ENCODE measurements around the gene ATP5PB. TPM values are rescaled to one million over a fixed set of nuclear protein-coding genes. Genes with fewer than 3 reads are reported as not detected.

ATP5PB gene
- total and polyA plus RNA-seq, 4 donors = 143 to 257 (median 223) TPM

DNA sequence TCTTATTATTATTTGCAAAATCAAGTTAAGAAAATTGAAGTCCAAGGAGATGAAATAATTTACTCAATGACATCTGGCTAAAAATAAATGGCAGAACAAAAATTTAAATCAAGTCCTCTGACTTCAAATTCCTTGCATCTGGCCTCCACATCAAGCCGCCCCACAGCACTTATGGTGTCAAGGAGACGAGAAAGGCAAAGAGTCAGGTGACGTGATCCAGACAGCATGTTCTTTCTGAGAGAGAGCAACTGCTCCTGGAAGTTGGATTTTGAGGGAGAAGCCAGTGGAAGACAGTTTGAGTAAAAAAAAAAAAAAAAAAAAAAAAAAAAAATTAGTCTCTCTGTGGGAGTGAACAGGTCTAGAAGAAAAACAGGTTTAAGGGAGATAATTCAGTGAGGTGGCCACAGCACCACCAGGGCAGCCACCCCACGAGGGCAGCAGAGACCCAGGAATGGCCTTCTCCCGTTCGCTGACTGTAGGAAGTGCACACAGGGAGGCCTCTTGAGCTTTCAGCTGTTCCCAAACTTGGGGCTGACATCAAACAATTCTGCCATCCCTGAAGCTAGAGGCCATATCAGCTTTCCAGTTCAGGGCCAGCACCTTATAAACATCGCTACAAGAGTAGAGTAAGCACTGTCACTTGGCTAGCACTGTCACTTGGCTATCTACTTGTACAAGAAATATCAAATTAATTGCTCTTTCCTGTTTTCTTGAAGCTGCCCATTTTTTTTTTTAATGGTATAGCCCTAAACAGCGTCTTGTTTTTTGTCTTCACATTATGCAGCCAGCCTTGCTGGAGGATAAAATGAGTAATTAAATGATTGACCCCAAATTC, 32.3 kb downstream of the ATP5PB start:
- TF ChIP-seq, protein P1, sequence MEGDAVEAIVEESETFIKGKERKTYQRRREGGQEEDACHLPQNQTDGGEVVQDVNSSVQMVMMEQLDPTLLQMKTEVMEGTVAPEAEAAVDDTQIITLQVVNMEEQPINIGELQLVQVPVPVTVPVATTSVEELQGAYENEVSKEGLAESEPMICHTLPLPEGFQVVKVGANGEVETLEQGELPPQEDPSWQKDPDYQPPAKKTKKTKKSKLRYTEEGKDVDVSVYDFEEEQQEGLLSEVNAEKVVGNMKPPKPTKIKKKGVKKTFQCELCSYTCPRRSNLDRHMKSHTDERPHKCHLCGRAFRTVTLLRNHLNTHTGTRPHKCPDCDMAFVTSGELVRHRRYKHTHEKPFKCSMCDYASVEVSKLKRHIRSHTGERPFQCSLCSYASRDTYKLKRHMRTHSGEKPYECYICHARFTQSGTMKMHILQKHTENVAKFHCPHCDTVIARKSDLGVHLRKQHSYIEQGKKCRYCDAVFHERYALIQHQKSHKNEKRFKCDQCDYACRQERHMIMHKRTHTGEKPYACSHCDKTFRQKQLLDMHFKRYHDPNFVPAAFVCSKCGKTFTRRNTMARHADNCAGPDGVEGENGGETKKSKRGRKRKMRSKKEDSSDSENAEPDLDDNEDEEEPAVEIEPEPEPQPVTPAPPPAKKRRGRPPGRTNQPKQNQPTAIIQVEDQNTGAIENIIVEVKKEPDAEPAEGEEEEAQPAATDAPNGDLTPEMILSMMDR (IDR thresholded peaks at IDR 0.05; ENCODE audit: low read depth, low read length, missing input control) = peak; percentile 77
- peak; percentile 92 to 93 for TF ChIP-seq RAD21 (IDR thresholded peaks at IDR 0.05)
- TF ChIP-seq NR2F2 (IDR thresholded peaks at IDR 0.05) = peak; percentile 33
- no peak for TF ChIP-seq SP1 (IDR thresholded peaks at IDR 0.05)
- Histone ChIP-seq H3K27me3 (ENCODE audit: control insufficient read depth in 4 of 4, insufficient read depth in 4 of 4, low read length in 3 of 4) (no peaks in the 10 kb centered on the region), H3K36me3 (ENCODE audit: control insufficient read depth in 4 of 4, insufficient read depth in 3 of 4, low read depth in 1 of 4, low read length in 3 of 4) (peaks cover 0 to 3% (median 1%) of the 10 kb centered on the region in 4 donors), H3K27ac (ENCODE audit: low read depth in 1 of 2, low read length in 2 of 2) (no peak overlapping the region), H3K9me3 (ENCODE audit: control insufficient read depth in 4 of 4, low read length in 3 of 4) (no peaks in the 10 kb centered on the region), H3K4me3 (ENCODE audit: low read depth in 1 of 3, low read length in 3 of 3) (no peak overlapping the region), H3K4me1 (ENCODE audit: control insufficient read depth in 4 of 4, insufficient read depth in 4 of 4, low read length in 3 of 4) (no peaks in the 10 kb centered on the region), H3K9ac (ENCODE audit: low read depth in 1 of 2, low read length in 2 of 2) (no peak overlapping the region)
- peak; percentile 70 for DNase-seq (ENCODE audit: low spot score)
- WGBS = 53% methylated on average over 8 of the region's 8 CpGs

GRCh38 chr1:111483166-111483565, 33.9 kb downstream of the ATP5PB start:
- TF ChIP-seq GABPA (IDR thresholded peaks at IDR 0.05 in 1 of 2, conservative IDR thresholded peaks at IDR 0.05 in 1 of 2) = no peak
- TF ChIP-seq TAF1 (conservative IDR thresholded peaks at IDR 0.05) = no peak
- TF ChIP-seq NR2F2 (IDR thresholded peaks at IDR 0.05) = no peak
- TF ChIP-seq, protein P2, sequence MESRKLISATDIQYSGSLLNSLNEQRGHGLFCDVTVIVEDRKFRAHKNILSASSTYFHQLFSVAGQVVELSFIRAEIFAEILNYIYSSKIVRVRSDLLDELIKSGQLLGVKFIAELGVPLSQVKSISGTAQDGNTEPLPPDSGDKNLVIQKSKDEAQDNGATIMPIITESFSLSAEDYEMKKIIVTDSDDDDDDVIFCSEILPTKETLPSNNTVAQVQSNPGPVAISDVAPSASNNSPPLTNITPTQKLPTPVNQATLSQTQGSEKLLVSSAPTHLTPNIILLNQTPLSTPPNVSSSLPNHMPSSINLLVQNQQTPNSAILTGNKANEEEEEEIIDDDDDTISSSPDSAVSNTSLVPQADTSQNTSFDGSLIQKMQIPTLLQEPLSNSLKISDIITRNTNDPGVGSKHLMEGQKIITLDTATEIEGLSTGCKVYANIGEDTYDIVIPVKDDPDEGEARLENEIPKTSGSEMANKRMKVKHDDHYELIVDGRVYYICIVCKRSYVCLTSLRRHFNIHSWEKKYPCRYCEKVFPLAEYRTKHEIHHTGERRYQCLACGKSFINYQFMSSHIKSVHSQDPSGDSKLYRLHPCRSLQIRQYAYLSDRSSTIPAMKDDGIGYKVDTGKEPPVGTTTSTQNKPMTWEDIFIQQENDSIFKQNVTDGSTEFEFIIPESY (IDR thresholded peaks at IDR 0.05) = no peak
- no peak for TF ChIP-seq HNF4G (IDR thresholded peaks at IDR 0.05)
- TF ChIP-seq JUND (IDR thresholded peaks at IDR 0.05) = no peak
- TF ChIP-seq, protein P1 (IDR thresholded peaks at IDR 0.05; ENCODE audit: low read depth, low read length, missing input control) = no peak
- no peak for TF ChIP-seq HNF4A (conservative IDR thresholded peaks at IDR 0.05)
- no peak for DNase-seq (ENCODE audit: low spot score)
- WGBS = 85% methylated on average over 3 of the region's 3 CpGs
- Histone ChIP-seq H3K36me3 (ENCODE audit: control insufficient read depth in 4 of 4, insufficient read depth in 3 of 4, low read depth in 1 of 4, low read length in 3 of 4) (peaks cover 0 to under 1% (median 0%) of the 10 kb centered on the region in 4 donors), H3K4me3 (ENCODE audit: low read depth in 1 of 3, low read length in 3 of 3) (no peak overlapping the region), H3K27me3 (ENCODE audit: control insufficient read depth in 4 of 4, insufficient read depth in 4 of 4, low read length in 3 of 4) (no peaks in the 10 kb centered on the region), H3K27ac (ENCODE audit: low read depth in 1 of 2, low read length in 2 of 2) (no peak overlapping the region), H3K9me3 (ENCODE audit: control insufficient read depth in 4 of 4, low read length in 3 of 4) (no peaks in the 10 kb centered on the region), H3K9ac (ENCODE audit: low read depth in 1 of 2, low read length in 2 of 2) (no peak overlapping the region), H3K4me1 (ENCODE audit: control insufficient read depth in 4 of 4, insufficient read depth in 4 of 4, low read length in 3 of 4) (no peaks in the 10 kb centered on the region)
